K562 (cell line): ENCODE results near the gene ATP6V1F. TPM values are rescaled to one million over a fixed set of nuclear protein-coding genes. Genes with fewer than 3 reads are reported as not detected.

Experiments used
- ARNT ChIP-seq, 2 experiments: fragments of 450-650 bp; IDR thresholded peaks; 2 replicates each; pipeline ENCODE4 v1.6.1; 2016; ENCODE audit warnings: mild to moderate bottlenecking in 1 of 2
- CAMTA2 ChIP-seq: fragments of 250-450 bp; sonication (Bioruptor Pico); conservative IDR thresholded peaks from 2 replicates; pipeline ENCODE4 v1.5.1; 2022
- CEBPG ChIP-seq, 3 experiments: fragments of 200-800 bp in 1 of 3; sonication (Bioruptor generic) in 1 of 3; sonication (generic) in 1 of 3; formaldehyde crosslinking in 1 of 3; IDR thresholded peaks in 2 of 3; conservative IDR thresholded peaks in 1 of 3; 2 replicates each; pipeline versions ENCODE4 v1.6.1 to v1.8.0; 2016 to 2022; ENCODE audit warnings: missing compliant biosample characterization in 2 of 3, missing genetic modification characterization in 2 of 3, mild to moderate bottlenecking in 1 of 3, missing genetic modification reagents in 1 of 3
- DNMT1 ChIP-seq: fragments of 450-650 bp; IDR thresholded peaks from 2 replicates; pipeline ENCODE4 v1.6.1; 2016; ENCODE audit warnings: antibody characterized with exemption, mild to moderate bottlenecking
- EGR1 ChIP-seq: fragments of 450-650 bp; conservative IDR thresholded peaks from 2 replicates; pipeline ENCODE4 v1.6.1; 2017; ENCODE audit warnings: mild to moderate bottlenecking
- EP400 ChIP-seq: fragments of 450-650 bp; IDR thresholded peaks from 2 replicates; pipeline ENCODE4 v1.6.1; 2017; ENCODE audit warnings: antibody characterized with exemption, mild to moderate bottlenecking, moderate library complexity
- NEUROD1 ChIP-seq: fragments of 150-350 bp; IDR thresholded peaks from 2 replicates; pipeline ENCODE4 v1.6.1; 2014; ENCODE audit warnings: borderline replicate concordance, low read length, low read depth; ENCODE audit not compliant: partially characterized antibody
- TEAD4 ChIP-seq, 2 experiments: sonication (generic) in 1 of 2; formaldehyde crosslinking in 1 of 2; IDR thresholded peaks; 2 replicates each; pipeline versions ENCODE4 v1.6.1 to v1.8.0; 2012 to 2022; ENCODE audit warnings: borderline replicate concordance in 1 of 2, inconsistent platforms in 1 of 2, low read length in 1 of 2, mild to moderate bottlenecking in 1 of 2, missing genetic modification reagents in 1 of 2
- ZC3H4 ChIP-seq: sonication (generic); formaldehyde crosslinking; IDR thresholded peaks from 2 replicates; pipeline ENCODE4 v1.9.0; 2021; ENCODE audit warnings: missing genetic modification reagents, borderline replicate concordance
- ZC3H8 ChIP-seq: fragments of 450-650 bp; IDR thresholded peaks from 2 replicates; pipeline ENCODE4 v1.6.1; 2017
- ZNF133 ChIP-seq: fragments of 250-450 bp; sonication (Bioruptor Pico); IDR thresholded peaks from 2 replicates; pipeline ENCODE4 v1.4.0; 2020; ENCODE audit warnings: mild to moderate bottlenecking
- ZNF3 ChIP-seq: fragments of 250-450 bp; sonication (Bioruptor Pico); IDR thresholded peaks from 2 replicates; pipeline ENCODE4 v1.5.0; 2021; ENCODE audit warnings: mild to moderate bottlenecking, moderate library complexity
- ZNF75A ChIP-seq: fragments of 450-650 bp; formaldehyde crosslinking; IDR thresholded peaks from 2 replicates; pipeline ENCODE4 v1.4.0; 2020; ENCODE audit warnings: mild to moderate bottlenecking
- polyA plus RNA-seq, 8 experiments: library from polyadenylated mRNA; depleted of rRNA in 4 of 8; stranded (reverse) in 5 of 8; unstranded in 3 of 8; fragments of >200 nt; fragmentation: Nextera tagmentation in 2 of 8; fragmentation: Illumina TruSeq in 1 of 8; extraction: Ambion mirVana in 2 of 8; extraction: Trizol in 1 of 8; gene quantifications; 2 replicates each; pipeline versions ENCODE4 v1.2.1 to v1.2.3, GENCODE V29; 2011 to 2014; ENCODE audit warnings: inconsistent platforms in 1 of 8, missing spikeins in 1 of 8
- total RNA-seq, 7 experiments: library from RNA; depleted of rRNA in 6 of 7; stranded (reverse); fragments of >200 nt in 6 of 7; fragmentation: Illumina TruSeq in 2 of 7; extraction: Trizol in 2 of 7; gene quantifications; 2 replicates each; pipeline versions ENCODE4 v1.2.1 to v1.2.3, GENCODE V29; 2011 to 2021; ENCODE audit warnings: low replicate concordance in 1 of 7
- TF ChIP-seq, protein P1 (sequence below): fragments of 250-450 bp; sonication (Bioruptor Pico); IDR thresholded peaks from 2 replicates; pipeline ENCODE4 v1.9.0; 2021; ENCODE audit warnings: mild to moderate bottlenecking, inconsistent platforms
- TF ChIP-seq, protein P2 (sequence below): sonication (generic); formaldehyde crosslinking; IDR thresholded peaks from 2 replicates; pipeline ENCODE4 v1.8.0; 2023; ENCODE audit warnings: mild to moderate bottlenecking, missing genetic modification reagents
- TF ChIP-seq, protein P3 (sequence below), 2 experiments: fragments of 450-650 bp; IDR thresholded peaks; 2 replicates each; pipeline ENCODE4 v1.6.1; 2016
- TF ChIP-seq, protein P4 (sequence below): sonication (generic); formaldehyde crosslinking; IDR thresholded peaks from 2 replicates; pipeline ENCODE4 v1.4.0; 2020; ENCODE audit warnings: mild to moderate bottlenecking, missing genetic modification reagents

Gene ATP6V1F
- total and polyA plus RNA-seq, 9 of the 15 experiments (the other 6 are each of a cell fraction or from before 2014, with no cell fraction given): 206 to 1,123 (median 542) TPM

DNA sequence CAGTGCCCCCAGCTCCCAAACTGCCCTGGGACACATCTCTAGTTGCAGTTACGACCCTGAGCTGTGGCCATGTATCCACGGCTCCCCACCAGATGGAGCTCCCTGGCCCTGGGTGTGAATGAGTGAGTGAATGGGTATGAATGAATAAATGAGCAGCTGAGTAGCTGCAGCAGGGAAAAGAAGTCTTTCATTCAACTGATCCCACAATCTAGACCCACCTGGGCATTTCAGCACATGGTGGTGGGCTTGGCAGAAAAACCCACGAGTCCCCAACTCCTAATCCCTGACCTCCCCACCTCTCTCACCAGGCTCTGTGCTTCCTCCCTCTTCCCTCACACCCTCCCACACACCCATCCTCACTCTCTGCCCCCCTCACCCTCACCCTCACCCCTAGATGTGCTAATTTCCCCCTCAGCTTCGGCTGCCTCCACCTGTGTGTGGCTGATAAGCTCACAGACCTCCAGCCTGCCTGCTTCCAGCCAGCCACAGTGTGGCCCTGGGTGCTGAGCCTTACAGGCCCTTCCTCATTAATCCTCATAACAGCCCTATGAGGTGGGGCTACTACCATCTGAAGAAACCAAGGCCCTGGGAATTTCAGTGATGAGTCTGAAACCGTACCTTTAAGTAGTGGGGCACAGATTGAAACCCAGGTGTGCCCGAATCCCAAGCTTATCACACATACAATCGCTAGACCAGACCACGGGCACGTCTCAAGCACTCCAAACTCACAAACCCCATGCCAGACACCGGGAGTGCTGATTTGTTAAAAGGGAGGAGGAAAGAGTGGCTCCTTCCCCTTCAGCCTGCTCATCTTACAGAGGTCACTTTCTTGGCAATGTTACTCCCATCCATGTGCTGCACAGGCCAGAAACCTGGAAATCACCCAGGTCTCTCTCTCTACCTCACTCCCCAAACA, 2.2 kb upstream of the ATP6V1F start (continued):
- TF ChIP-seq, protein P1, sequence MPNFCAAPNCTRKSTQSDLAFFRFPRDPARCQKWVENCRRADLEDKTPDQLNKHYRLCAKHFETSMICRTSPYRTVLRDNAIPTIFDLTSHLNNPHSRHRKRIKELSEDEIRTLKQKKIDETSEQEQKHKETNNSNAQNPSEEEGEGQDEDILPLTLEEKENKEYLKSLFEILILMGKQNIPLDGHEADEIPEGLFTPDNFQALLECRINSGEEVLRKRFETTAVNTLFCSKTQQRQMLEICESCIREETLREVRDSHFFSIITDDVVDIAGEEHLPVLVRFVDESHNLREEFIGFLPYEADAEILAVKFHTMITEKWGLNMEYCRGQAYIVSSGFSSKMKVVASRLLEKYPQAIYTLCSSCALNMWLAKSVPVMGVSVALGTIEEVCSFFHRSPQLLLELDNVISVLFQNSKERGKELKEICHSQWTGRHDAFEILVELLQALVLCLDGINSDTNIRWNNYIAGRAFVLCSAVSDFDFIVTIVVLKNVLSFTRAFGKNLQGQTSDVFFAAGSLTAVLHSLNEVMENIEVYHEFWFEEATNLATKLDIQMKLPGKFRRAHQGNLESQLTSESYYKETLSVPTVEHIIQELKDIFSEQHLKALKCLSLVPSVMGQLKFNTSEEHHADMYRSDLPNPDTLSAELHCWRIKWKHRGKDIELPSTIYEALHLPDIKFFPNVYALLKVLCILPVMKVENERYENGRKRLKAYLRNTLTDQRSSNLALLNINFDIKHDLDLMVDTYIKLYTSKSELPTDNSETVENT: 0 out of 2 replicates have a peak, but pooled peaks have one; percentile 8
- TF ChIP-seq NEUROD1: peak; percentile 82
- TF ChIP-seq ZNF133 (CRISPR knock-in tag): no peak
- TF ChIP-seq ZC3H8: peak; percentile 69; the same call in 1 of the 2 replicates
- TF ChIP-seq EGR1: peak; percentile 95
- peak; percentile 67 for TF ChIP-seq EP400
- TF ChIP-seq, protein P2, sequence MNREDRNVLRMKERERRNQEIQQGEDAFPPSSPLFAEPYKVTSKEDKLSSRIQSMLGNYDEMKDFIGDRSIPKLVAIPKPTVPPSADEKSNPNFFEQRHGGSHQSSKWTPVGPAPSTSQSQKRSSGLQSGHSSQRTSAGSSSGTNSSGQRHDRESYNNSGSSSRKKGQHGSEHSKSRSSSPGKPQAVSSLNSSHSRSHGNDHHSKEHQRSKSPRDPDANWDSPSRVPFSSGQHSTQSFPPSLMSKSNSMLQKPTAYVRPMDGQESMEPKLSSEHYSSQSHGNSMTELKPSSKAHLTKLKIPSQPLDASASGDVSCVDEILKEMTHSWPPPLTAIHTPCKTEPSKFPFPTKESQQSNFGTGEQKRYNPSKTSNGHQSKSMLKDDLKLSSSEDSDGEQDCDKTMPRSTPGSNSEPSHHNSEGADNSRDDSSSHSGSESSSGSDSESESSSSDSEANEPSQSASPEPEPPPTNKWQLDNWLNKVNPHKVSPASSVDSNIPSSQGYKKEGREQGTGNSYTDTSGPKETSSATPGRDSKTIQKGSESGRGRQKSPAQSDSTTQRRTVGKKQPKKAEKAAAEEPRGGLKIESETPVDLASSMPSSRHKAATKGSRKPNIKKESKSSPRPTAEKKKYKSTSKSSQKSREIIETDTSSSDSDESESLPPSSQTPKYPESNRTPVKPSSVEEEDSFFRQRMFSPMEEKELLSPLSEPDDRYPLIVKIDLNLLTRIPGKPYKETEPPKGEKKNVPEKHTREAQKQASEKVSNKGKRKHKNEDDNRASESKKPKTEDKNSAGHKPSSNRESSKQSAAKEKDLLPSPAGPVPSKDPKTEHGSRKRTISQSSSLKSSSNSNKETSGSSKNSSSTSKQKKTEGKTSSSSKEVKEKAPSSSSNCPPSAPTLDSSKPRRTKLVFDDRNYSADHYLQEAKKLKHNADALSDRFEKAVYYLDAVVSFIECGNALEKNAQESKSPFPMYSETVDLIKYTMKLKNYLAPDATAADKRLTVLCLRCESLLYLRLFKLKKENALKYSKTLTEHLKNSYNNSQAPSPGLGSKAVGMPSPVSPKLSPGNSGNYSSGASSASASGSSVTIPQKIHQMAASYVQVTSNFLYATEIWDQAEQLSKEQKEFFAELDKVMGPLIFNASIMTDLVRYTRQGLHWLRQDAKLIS (CRISPR knock-in tag): no peak
- peak; percentile 93 for TF ChIP-seq DNMT1
- no peak for TF ChIP-seq ZNF75A (CRISPR knock-in tag)
- TF ChIP-seq CAMTA2: no peak
- TF ChIP-seq ARNT (IDR thresholded peaks at IDR 0.05): peak; percentile 63 to 96; a peak in 3 of 4 replicates
- no peak for TF ChIP-seq ZNF3 (CRISPR knock-in tag)
- no peak for TF ChIP-seq CEBPG (CRISPR knock-in tag; IDR thresholded peaks at IDR 0.05)
- TF ChIP-seq CEBPG (tag; conservative IDR thresholded peaks at IDR 0.05 in 1 of 2, IDR thresholded peaks at IDR 0.05 in 1 of 2): no peak
- TF ChIP-seq TEAD4 (IDR thresholded peaks at IDR 0.05; ENCODE audit: low read length): peak; percentile 93
- TF ChIP-seq TEAD4 (CRISPR knock-in tag; IDR thresholded peaks at IDR 0.05; ENCODE audit: borderline replicate concordance): no peak
- TF ChIP-seq, protein P3, sequence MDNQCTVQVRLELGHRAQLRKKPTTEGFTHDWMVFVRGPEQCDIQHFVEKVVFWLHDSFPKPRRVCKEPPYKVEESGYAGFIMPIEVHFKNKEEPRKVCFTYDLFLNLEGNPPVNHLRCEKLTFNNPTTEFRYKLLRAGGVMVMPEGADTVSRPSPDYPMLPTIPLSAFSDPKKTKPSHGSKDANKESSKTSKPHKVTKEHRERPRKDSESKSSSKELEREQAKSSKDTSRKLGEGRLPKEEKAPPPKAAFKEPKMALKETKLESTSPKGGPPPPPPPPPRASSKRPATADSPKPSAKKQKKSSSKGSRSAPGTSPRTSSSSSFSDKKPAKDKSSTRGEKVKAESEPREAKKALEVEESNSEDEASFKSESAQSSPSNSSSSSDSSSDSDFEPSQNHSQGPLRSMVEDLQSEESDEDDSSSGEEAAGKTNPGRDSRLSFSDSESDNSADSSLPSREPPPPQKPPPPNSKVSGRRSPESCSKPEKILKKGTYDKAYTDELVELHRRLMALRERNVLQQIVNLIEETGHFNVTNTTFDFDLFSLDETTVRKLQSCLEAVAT (IDR thresholded peaks at IDR 0.05): peak; percentile 83 to 88; a peak in 3 of 4 replicates
- TF ChIP-seq ZC3H4 (CRISPR knock-in tag): no peak
- TF ChIP-seq, protein P4, sequence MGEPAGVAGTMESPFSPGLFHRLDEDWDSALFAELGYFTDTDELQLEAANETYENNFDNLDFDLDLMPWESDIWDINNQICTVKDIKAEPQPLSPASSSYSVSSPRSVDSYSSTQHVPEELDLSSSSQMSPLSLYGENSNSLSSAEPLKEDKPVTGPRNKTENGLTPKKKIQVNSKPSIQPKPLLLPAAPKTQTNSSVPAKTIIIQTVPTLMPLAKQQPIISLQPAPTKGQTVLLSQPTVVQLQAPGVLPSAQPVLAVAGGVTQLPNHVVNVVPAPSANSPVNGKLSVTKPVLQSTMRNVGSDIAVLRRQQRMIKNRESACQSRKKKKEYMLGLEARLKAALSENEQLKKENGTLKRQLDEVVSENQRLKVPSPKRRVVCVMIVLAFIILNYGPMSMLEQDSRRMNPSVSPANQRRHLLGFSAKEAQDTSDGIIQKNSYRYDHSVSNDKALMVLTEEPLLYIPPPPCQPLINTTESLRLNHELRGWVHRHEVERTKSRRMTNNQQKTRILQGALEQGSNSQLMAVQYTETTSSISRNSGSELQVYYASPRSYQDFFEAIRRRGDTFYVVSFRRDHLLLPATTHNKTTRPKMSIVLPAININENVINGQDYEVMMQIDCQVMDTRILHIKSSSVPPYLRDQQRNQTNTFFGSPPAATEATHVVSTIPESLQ (CRISPR knock-in tag): peak; percentile 2; the same call in 1 of the 2 replicates
